H9 (cell line): ENCODE results near the gene PPP2R1A. TPM values are rescaled to one million over a fixed set of nuclear protein-coding genes. Genes with fewer than 3 reads are reported as not detected.

Experiments
- DNase-seq: peaks from one replicate; pipeline ENCODE4 v3.0.0-alpha.2; 2017
- H2AFZ ChIP-seq: one replicate; pipeline ENCODE4 v1.6.1; 2013; ENCODE audit warnings: mild to moderate bottlenecking, low read length, control low read depth, moderate library complexity
- H2AK5ac ChIP-seq: 2 replicates; pipeline ENCODE4 v1.6.1; 2013; ENCODE audit warnings: low read length, control low read depth, mixed read lengths; ENCODE audit not compliant: insufficient read length
- H2BK120ac ChIP-seq: one replicate; pipeline ENCODE4 v1.6.1; 2013; ENCODE audit warnings: low read depth, mild to moderate bottlenecking, low read length, control low read depth, inconsistent platforms; ENCODE audit not compliant: poor library complexity, severe bottlenecking
- H2BK12ac ChIP-seq: 2 replicates; pipeline ENCODE4 v1.6.1; 2013; ENCODE audit warnings: low read length, control low read depth, mixed read lengths, low read depth; ENCODE audit not compliant: insufficient read length
- H2BK15ac ChIP-seq: 2 replicates; pipeline ENCODE4 v1.6.1; 2013; ENCODE audit warnings: low read depth, low read length, control low read depth
- H2BK20ac ChIP-seq: one replicate; pipeline ENCODE4 v1.6.1; 2013; ENCODE audit warnings: low read depth, mild to moderate bottlenecking, low read length, control low read depth, inconsistent platforms; ENCODE audit not compliant: poor library complexity, severe bottlenecking
- H2BK5ac ChIP-seq: 2 replicates; pipeline ENCODE4 v1.6.1; 2013; ENCODE audit warnings: low read length, control low read depth, mixed read lengths; ENCODE audit not compliant: insufficient read length
- H3K14ac ChIP-seq: 2 replicates; pipeline ENCODE4 v1.6.1; 2013; ENCODE audit warnings: low read length, control low read depth; ENCODE audit not compliant: insufficient read depth
- H3K18ac ChIP-seq: 2 replicates; pipeline ENCODE4 v1.6.1; 2013; ENCODE audit warnings: low read depth, mild to moderate bottlenecking, mixed read lengths, low read length, control low read depth; ENCODE audit not compliant: insufficient read length
- H3K23ac ChIP-seq: 2 replicates; pipeline ENCODE4 v1.6.1; 2013; ENCODE audit warnings: low read length, control low read depth, mixed read lengths, low read depth; ENCODE audit not compliant: insufficient read length
- H3K23me2 ChIP-seq: 2 replicates; pipeline ENCODE4 v1.6.1; 2013; ENCODE audit warnings: low read depth, mild to moderate bottlenecking, mixed read lengths, low read length, control low read depth; ENCODE audit not compliant: insufficient read length, poor library complexity, severe bottlenecking
- H3K27ac ChIP-seq: 2 replicates; pipeline ENCODE4 v1.5.1; 2013; ENCODE audit warnings: low read length, control low read depth, mixed read lengths, low read depth; ENCODE audit not compliant: insufficient read length
- H3K27me3 ChIP-seq: 2 replicates; pipeline ENCODE4 v1.6.1; 2013; ENCODE audit warnings: low read length, control low read depth, inconsistent platforms; ENCODE audit not compliant: insufficient read depth
- H3K4ac ChIP-seq: 2 replicates; pipeline ENCODE4 v1.6.1; 2013; ENCODE audit warnings: low read depth, mild to moderate bottlenecking, control low read depth, inconsistent platforms, low read length, moderate library complexity
- H3K4me1 ChIP-seq: 2 replicates; pipeline ENCODE4 v1.6.1; 2013; ENCODE audit warnings: low read length, control low read depth, inconsistent platforms; ENCODE audit not compliant: insufficient read depth
- H3K4me2 ChIP-seq: 2 replicates; pipeline ENCODE4 v1.6.1; 2013; ENCODE audit warnings: low read length, control low read depth, mixed read lengths; ENCODE audit not compliant: insufficient read length, insufficient read depth
- H3K56ac ChIP-seq: 2 replicates; pipeline ENCODE4 v1.6.1; 2013; ENCODE audit warnings: low read depth, mild to moderate bottlenecking, mixed read lengths, low read length, control low read depth; ENCODE audit not compliant: insufficient read length
- H3K79me1 ChIP-seq: 2 replicates; pipeline ENCODE4 v1.6.1; 2013; ENCODE audit warnings: low read depth, mild to moderate bottlenecking, moderate library complexity, low read length, control low read depth, inconsistent platforms; ENCODE audit not compliant: insufficient read depth, poor library complexity, severe bottlenecking
- H3K79me2 ChIP-seq: 2 replicates; pipeline ENCODE4 v1.6.1; 2013; ENCODE audit warnings: low read length, control low read depth, inconsistent platforms; ENCODE audit not compliant: insufficient read depth
- H3K9ac ChIP-seq: 2 replicates; pipeline ENCODE4 v1.6.1; 2013; ENCODE audit warnings: low read length, control low read depth, mixed read lengths; ENCODE audit not compliant: insufficient read length; ENCODE audit errors: extremely low read depth
- H3K9me3 ChIP-seq: one replicate; pipeline ENCODE4 v1.6.1; 2013; ENCODE audit warnings: low read depth, low read length, inconsistent platforms; ENCODE audit not compliant: control insufficient read depth
- H3T11ph ChIP-seq: one replicate; pipeline ENCODE4 v1.6.1; 2013; ENCODE audit warnings: mild to moderate bottlenecking, low read length, control low read depth, inconsistent platforms
- H4K20me1 ChIP-seq: one replicate; pipeline ENCODE4 v1.6.1; 2013; ENCODE audit not compliant: control insufficient read depth, insufficient read length, insufficient read depth
- H4K5ac ChIP-seq: 2 replicates; pipeline ENCODE4 v1.6.1; 2013; ENCODE audit warnings: low read depth, mild to moderate bottlenecking, mixed read lengths, low read length, control low read depth; ENCODE audit not compliant: insufficient read length
- H4K8ac ChIP-seq: replicated peaks from 2 replicates; pipeline ENCODE4 v1.6.1; 2013; ENCODE audit warnings: low read length, control low read depth, mixed read lengths, low read depth; ENCODE audit not compliant: insufficient read length
- H4K91ac ChIP-seq: 2 replicates; pipeline ENCODE4 v1.6.1; 2013; ENCODE audit warnings: low read depth, mild to moderate bottlenecking, moderate library complexity, mixed read lengths, low read length, control low read depth; ENCODE audit not compliant: insufficient read length
- H3K27ac Mint-ChIP-seq, 3 experiments: 2 replicates in 2 of 3; 3 replicates in 1 of 3; pipeline ENCODE4 v1.8.0; 2020 to 2021; ENCODE audit warnings: mixed read lengths in 3 of 3, mild to moderate bottlenecking in 1 of 3, moderate library complexity in 1 of 3
- H3K27me3 Mint-ChIP-seq: 2 replicates; pipeline ENCODE4 v1.8.0; 2021; ENCODE audit warnings: low read depth, mild to moderate bottlenecking, moderate library complexity, mixed read lengths
- H3K36me3 Mint-ChIP-seq, 3 experiments: 2 replicates in 2 of 3; 3 replicates in 1 of 3; pipeline ENCODE4 v1.8.0; 2020 to 2021; ENCODE audit warnings: low read depth in 3 of 3, mixed read lengths in 3 of 3; ENCODE audit not compliant: insufficient read depth in 1 of 3
- H3K4me1 Mint-ChIP-seq, 2 experiments: 2 replicates each; pipeline ENCODE4 v1.8.0; 2020; ENCODE audit warnings: mixed read lengths in 2 of 2
- H3K4me3 Mint-ChIP-seq, 2 experiments: 2 replicates in 1 of 2; 3 replicates in 1 of 2; pipeline ENCODE4 v1.8.0; 2020 to 2021; ENCODE audit warnings: mild to moderate bottlenecking in 2 of 2, mixed read lengths in 2 of 2, moderate library complexity in 1 of 2
- H3K9me3 Mint-ChIP-seq, 2 experiments: 2 replicates in 1 of 2; 3 replicates in 1 of 2; pipeline ENCODE4 v1.8.0; 2020; ENCODE audit warnings: mild to moderate bottlenecking in 2 of 2, mixed read lengths in 2 of 2, moderate library complexity in 1 of 2
- WGBS: extraction: QIAGEN DNeasy Blood & Tissue Kit; methylation state at CpG from one replicate; pipeline ENCODE4 v1.1.7; 2013; ENCODE audit warnings: missing lambda C conversion rate, low lambda C conversion rate, mixed read lengths; ENCODE audit not compliant: insufficient read length; ENCODE audit errors: extremely low coverage; 5-methylcytosine and 5-hydroxymethylcytosine counted together
- total RNA-seq: library from RNA; stranded (reverse); gene quantifications from 2 replicates; pipeline ENCODE4 v1.2.1, GENCODE V29; 2021
- TF ChIP-seq, protein P1 (sequence below): fragments of 200-600 bp; sonication (generic); conservative IDR thresholded peaks from 3 replicates; pipeline ENCODE4 v1.8.0; 2021; ENCODE audit warnings: antibody characterized with exemption, mild to moderate bottlenecking

PPP2R1A gene
- total RNA-seq, 1 experiment from 2014 or later, result 432 TPM

GRCh38 chr19:52196256-52196967, 6.6 kb downstream of the PPP2R1A start:
- Histone ChIP-seq H3K9me3 (no peaks in the 10 kb centered on the region), H3K9ac (no peak overlapping the region), H3K4ac (no peak overlapping the region), H2BK15ac (no peak overlapping the region), H3K23me2 (no peaks in the 10 kb centered on the region), H3K4me1 (0 out of 2 replicates have a peak, but pooled peaks cover 3% of the 10 kb centered on the region), H3K27ac (no peak overlapping the region), H3K23ac (no peak overlapping the region), H4K91ac (no peak overlapping the region), H4K20me1 (no peaks in the 10 kb centered on the region), H3K14ac (no peak overlapping the region), H3K79me1 (peaks cover 25% of the 10 kb centered on the region), H2BK12ac (no peak overlapping the region), H3K56ac (no peak overlapping the region), H3K18ac (no peak overlapping the region), H2AFZ (no peak overlapping the region), H2AK5ac (no peak overlapping the region), H4K8ac (no peak overlapping the region), H4K5ac (no peak overlapping the region), H2BK5ac (no peak overlapping the region), H3T11ph (no peak overlapping the region), H3K27me3 (no peaks in the 10 kb centered on the region), H2BK20ac (no peak overlapping the region), H3K4me2 (no peak overlapping the region), H2BK120ac (no peak overlapping the region), H3K79me2 (peaks cover 43% of the 10 kb centered on the region; the same call in 1 of the 2 replicates)
- Mint-ChIP-seq H3K36me3 (peaks cover 34 to 63% (median 58%) of the 10 kb centered on the region in 3 experiments), H3K27ac (peak overlapping the region in 1 of 3 experiments; percentile 86; a peak in 1 of 7 replicates), H3K4me1 (peaks cover 24 to 29% of the 10 kb centered on the region in 2 experiments), H3K9me3 (no peaks in the 10 kb centered on the region), H3K27me3 (no peaks in the 10 kb centered on the region), H3K4me3 (no peak overlapping the region)
- TF ChIP-seq, protein P1, sequence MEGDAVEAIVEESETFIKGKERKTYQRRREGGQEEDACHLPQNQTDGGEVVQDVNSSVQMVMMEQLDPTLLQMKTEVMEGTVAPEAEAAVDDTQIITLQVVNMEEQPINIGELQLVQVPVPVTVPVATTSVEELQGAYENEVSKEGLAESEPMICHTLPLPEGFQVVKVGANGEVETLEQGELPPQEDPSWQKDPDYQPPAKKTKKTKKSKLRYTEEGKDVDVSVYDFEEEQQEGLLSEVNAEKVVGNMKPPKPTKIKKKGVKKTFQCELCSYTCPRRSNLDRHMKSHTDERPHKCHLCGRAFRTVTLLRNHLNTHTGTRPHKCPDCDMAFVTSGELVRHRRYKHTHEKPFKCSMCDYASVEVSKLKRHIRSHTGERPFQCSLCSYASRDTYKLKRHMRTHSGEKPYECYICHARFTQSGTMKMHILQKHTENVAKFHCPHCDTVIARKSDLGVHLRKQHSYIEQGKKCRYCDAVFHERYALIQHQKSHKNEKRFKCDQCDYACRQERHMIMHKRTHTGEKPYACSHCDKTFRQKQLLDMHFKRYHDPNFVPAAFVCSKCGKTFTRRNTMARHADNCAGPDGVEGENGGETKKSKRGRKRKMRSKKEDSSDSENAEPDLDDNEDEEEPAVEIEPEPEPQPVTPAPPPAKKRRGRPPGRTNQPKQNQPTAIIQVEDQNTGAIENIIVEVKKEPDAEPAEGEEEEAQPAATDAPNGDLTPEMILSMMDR, result no peak
- no peak for DNase-seq
- no CpG with 5 or more reads among the region's 5 CpGs for WGBS
